ENCODE data around the gene ZSCAN25.
"Not testable (repeated sequence)": the region's sequence is repeated elsewhere in the genome, so short reads cannot be mapped to it uniquely, and the experiment has no call there.

ZSCAN25 gene

GRCh38 chr7:99618726-99619125 lies 2.0 kb downstream of the ZSCAN25 start:
- DNase-seq = peak; percentile 32

GRCh38 chr7:99619571-99620130 lies 2.9 kb downstream of the ZSCAN25 start:
- no peak for DNase-seq

- no peak for DNase-seq
These were observed 4.5 kb downstream of the ZSCAN25 start for GRCh38 chr7:99621271-99621670.

- DNase-seq = no peak
These were observed 5.8 kb downstream of the ZSCAN25 start for GRCh38 chr7:99622596-99622995.

DNA sequence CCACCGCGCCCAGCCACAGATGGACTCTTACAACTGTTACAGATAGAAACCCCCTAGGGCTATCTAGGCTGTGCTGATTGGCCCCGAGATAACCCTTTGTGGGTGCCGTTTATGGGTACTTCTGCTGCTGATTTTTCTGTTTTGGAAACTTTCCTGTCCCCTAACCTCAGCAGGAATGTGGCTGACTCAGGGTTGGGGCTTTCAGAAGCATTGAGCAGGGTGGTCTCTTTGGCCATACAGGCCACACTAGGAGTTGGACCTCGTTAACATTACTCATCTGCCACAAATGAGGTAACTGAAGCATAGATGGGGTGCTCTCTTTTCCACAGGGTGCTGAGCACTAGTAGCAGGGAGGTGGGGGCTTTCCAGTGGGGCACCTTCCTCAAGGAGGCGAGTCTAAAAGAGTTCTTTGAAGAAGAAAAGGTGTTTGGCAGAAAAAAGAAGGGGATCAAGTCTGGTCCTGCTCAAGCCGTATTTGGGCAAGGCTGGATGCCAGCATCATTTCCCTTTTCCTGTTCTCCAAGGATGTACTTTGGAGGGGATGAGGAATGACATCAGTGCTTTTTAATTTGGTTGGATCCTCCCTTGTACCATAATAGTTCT lies 6.4 kb downstream of the ZSCAN25 start:
- no peak for DNase-seq

- DNase-seq = no peak
These were observed 7.1 kb downstream of the ZSCAN25 start for GRCh38 chr7:99623702-99624447.

GRCh38 chr7:99624484-99624883 lies 7.7 kb downstream of the ZSCAN25 start:
- no peak for DNase-seq

- DNase-seq = no peak
These were observed 8.6 kb downstream of the ZSCAN25 start for GRCh38 chr7:99625321-99625720.

GRCh38 chr7:99625961-99626360 lies 9.2 kb downstream of the ZSCAN25 start:
- no peak for DNase-seq

GRCh38 chr7:99626661-99627060 lies 9.9 kb downstream of the ZSCAN25 start:
- DNase-seq = no peak

GRCh38 chr7:99627513-99627912 lies 10.8 kb downstream of the ZSCAN25 start:
- DNase-seq = no peak

- no peak for DNase-seq
These were observed 12.0 kb downstream of the ZSCAN25 start for GRCh38 chr7:99628471-99629465.

DNA sequence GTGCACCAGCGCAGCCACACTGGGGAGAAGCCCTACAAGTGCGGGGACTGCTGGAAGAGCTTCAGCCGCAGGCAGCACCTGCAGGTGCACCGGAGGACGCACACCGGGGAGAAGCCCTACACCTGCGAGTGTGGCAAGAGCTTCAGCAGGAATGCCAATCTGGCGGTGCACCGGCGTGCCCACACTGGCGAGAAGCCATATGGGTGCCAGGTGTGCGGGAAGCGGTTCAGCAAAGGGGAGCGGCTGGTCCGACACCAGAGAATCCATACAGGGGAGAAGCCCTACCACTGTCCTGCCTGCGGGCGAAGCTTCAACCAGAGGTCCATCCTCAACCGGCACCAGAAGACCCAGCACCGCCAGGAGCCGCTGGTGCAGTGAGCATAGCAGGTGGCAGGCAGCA lies 12.9 kb downstream of the ZSCAN25 start:
- DNase-seq = no peak

- DNase-seq = no peak
These were observed 14.8 kb downstream of the ZSCAN25 start for GRCh38 chr7:99631295-99632109.

DNA sequence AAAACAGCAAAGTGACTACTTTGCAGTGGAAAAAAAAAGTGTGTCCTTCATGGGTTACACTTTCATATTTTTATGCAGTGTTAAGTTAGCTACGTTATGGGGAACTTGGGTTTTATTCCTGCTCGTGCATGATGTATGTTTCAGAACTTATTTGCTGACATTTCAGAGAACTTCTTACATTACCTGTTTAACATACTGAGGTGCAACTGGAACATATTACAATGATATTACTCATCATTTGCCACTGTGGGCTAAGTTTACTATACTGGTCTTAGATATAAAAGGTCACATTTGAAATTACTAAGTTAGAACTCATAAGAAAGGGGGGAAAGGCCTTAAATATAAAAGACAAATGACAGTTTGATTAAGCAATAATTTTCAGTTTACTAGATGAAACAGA lies 20.7 kb downstream of the ZSCAN25 start:
- not testable (repeated sequence) for DNase-seq

- DNase-seq = no peak
These were observed 22.0 kb downstream of the ZSCAN25 start for GRCh38 chr7:99638731-99639130.

DNA sequence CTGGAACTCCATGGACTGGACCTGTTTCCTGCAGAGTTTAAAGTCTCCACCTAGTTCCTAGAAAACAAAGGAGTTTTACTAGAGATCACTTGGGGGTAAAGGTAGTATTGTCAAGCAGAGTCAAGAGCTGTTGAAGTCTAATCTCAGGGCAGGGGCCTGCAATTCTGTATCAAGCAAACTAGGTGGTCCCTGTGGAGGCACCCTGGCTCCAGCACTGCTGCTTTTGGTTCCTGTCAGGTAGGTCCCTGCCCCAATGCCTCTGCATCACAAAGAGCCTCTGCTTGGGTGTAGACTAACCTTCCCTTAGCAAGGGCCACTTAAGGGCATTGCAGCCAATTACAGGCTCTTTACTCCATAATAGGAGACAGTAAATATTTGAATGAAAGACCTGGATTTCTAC lies 22.5 kb downstream of the ZSCAN25 start:
- no peak for DNase-seq

- no peak for DNase-seq
These were observed 25.3 kb downstream of the ZSCAN25 start for GRCh38 chr7:99642027-99642426.

DNA sequence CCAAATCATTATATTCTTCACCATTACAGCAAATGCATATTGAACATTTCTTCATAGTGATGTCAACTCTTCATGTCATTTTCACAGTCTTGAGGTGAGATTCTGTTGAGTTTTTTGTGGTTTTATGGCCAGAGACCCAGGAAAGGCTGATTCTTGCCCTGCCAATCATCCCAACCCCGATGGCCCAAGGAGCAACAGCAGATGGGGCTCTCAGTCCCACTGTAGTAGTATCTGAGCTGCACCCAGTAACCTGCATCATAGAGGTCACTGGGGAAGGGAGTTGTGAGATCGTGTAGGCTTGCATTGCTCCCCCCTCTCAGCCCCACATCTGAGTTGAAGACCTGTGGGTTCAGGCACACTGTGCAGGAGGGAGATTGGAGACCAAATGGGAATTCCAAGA lies 26.7 kb downstream of the ZSCAN25 start:
- DNase-seq = no peak

DNA sequence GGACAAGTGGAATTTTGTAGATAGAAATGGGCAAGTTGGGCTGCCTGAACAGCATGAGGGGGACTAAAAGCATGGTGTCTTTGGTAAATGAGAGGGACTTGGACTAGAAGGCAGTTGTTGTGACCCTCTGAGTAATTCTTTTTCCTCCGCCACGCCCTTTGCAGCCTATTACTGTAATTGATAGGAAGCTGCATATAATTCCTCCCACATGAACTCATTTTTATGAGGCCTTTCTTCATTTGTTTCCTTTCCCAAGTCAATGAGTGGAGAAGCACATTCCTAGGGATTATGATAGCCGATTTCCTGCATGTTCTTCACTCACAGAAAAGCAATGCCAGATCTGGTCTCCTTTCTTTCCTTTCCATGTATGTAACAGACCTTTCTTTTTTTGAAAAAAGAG lies 27.7 kb downstream of the ZSCAN25 start:
- DNase-seq = peak; percentile 7

- no peak for DNase-seq
These were observed 28.8 kb downstream of the ZSCAN25 start for GRCh38 chr7:99645590-99645989.

GRCh38 chr7:99648843-99649242 lies 32.1 kb downstream of the ZSCAN25 start:
- DNase-seq = no peak

All from fibroblast of skin of right quadriceps (primary cell).